Esophagus squamous epithelium (tissue), 4 donors: ENCODE measurements around the gene CRYZL1.

ENCODE experiments used
- CTCF ChIP-seq, 6 experiments: fragments of 450-650 bp in 4 of 6; fragments of 200-600 bp in 2 of 6; sonication (generic) in 2 of 6; IDR thresholded peaks; one replicate each; pipeline ENCODE4 v1.5.1; 2016 to 2019; ENCODE audit warnings: antibody characterized with exemption in 6 of 6, mild to moderate bottlenecking in 4 of 6, moderate library complexity in 4 of 6
- POLR2A ChIP-seq, 4 donors: fragments of 450-650 bp; IDR thresholded peaks; one replicate each; pipeline ENCODE4 v1.6.1; 2017; ENCODE audit warnings: antibody characterized with exemption in 4 of 4, mild to moderate bottlenecking in 4 of 4, moderate library complexity in 3 of 4

GRCh38 chr21:33657124-33657820 lies 15.7 kb upstream of the CRYZL1 start:
- TF ChIP-seq CTCF (IDR thresholded peaks at IDR 0.05), result no peak
- no peak for TF ChIP-seq POLR2A (IDR thresholded peaks at IDR 0.05)
